ENCODE results near the gene WWC2.

Gene WWC2

DNA sequence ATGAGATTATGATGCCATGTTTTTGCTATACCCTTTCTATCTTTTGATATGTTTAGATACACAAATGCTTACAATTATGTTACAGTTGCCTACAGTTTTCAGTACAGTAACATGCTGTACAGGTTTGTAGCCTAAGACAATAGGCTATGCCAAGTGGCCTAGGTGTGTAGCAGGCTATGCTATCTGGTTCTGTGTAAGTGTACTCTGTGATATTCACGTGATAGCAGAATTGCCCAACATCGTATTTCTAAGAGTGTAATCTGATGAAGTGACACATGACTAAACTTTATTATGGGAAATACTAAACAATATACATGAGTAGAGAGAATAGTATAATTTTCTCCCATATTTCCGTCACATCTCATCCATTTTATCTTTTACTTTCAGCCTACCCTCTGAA lies 124.0 kb downstream of the WWC2 start:
- H3K27me3 ChIP-seq (ENCODE audit: insufficient read depth, insufficient read length): no peaks in the 10 kb centered on the region
- DNase-seq (ENCODE audit: low read depth, low spot score): no peak
- H3K4me3 ChIP-seq (ENCODE audit: insufficient read length, low read depth): no peak overlapping the region

DNA sequence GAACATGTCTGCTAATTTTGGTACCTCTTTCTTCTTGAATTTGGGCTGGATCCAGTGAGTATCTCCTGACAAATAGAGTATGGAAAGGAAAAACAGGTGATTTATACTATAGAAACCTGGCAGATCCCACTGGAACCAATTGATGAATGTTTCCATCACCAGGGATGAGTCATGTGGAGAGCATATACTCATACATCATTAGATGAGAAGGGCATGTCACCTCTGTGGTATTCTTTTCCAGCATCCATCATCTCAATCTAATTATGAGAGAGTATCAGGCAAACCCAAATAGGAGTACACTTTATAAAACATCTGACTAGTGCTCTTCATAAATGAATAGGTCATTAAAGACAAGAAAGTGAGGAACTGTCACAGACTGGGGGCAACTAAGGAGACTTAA lies 130.3 kb downstream of the WWC2 start:
- Histone ChIP-seq H3K9me3 (ENCODE audit: insufficient read depth, low read length) (no peaks in the 10 kb centered on the region), H3K4me3 (ENCODE audit: insufficient read length, low read depth) (no peak overlapping the region), H3K27me3 (ENCODE audit: insufficient read depth, insufficient read length) (no peaks in the 10 kb centered on the region), H3K36me3 (ENCODE audit: insufficient read depth, insufficient read length, low read length) (peaks cover 5% of the 10 kb centered on the region), H3K4me1 (ENCODE audit: insufficient read depth, insufficient read length) (no peaks in the 10 kb centered on the region), H3K9ac (ENCODE audit: insufficient read length, low read depth) (no peak overlapping the region)
- TF ChIP-seq ZNF274 (IDR thresholded peaks at IDR 0.05; ENCODE audit: low read depth, low read length) (no peak), YY1 (IDR thresholded peaks at IDR 0.05; ENCODE audit: insufficient read depth, insufficient read length) (no peak), SUZ12 (IDR thresholded peaks at IDR 0.05; ENCODE audit: extremely low read depth, insufficient read depth, insufficient read length) (no peak)
- no peak for DNase-seq (ENCODE audit: low read depth, low spot score)

More for the DNA sequence above, 124.0 kb downstream of the WWC2 start:
- H3K4me1 ChIP-seq (ENCODE audit: insufficient read depth, insufficient read length): no peaks in the 10 kb centered on the region
- H3K9me3 ChIP-seq (ENCODE audit: insufficient read depth, low read length): no peaks in the 10 kb centered on the region
- H3K9ac ChIP-seq (ENCODE audit: insufficient read length, low read depth): no peak overlapping the region
- TF ChIP-seq YY1 (IDR thresholded peaks at IDR 0.05; ENCODE audit: insufficient read depth, insufficient read length): no peak
- TF ChIP-seq ZNF274 (IDR thresholded peaks at IDR 0.05; ENCODE audit: low read depth, low read length): no peak
- no peak for TF ChIP-seq SUZ12 (IDR thresholded peaks at IDR 0.05; ENCODE audit: extremely low read depth, insufficient read depth, insufficient read length)
- H3K36me3 ChIP-seq (ENCODE audit: insufficient read depth, insufficient read length, low read length): peaks cover 10% of the 10 kb centered on the region

DNA sequence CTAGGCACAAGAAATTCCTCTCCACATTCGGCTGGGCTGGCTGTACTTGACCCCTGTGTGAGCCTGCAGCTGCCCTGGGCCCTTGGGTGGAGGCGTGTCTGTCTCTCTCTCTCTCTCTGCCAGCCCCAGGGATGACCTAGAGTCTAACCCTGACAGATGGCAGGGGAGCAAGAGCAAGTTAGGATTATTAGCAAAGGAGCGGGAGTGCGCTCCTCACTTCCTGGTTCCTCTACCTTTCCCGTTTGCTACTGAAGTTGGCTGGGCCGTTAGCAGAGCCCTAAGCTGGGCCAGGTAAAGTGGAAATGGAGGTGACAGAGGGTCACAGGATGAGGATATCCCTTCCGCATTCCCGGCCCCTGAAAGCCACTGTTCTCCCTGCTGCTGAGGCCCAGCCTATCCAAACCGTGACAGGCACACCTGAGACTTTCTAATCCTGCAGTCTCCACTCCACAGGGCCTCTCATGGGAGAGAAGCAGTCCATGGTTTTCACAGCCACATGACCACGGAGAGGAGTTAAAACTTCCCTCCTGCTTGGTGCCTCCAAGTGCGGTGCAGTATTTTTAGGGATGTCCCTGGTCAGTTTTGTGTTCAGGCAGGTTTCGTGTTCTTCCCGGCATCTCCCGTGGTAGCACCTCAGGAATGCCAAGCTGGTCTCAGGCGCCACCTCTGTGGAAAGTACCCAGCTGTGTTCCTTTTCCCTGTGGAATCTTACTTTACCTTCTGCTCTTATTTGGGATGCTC lies 141.7 kb downstream of the WWC2 start:
- Histone ChIP-seq H3K4me3 (ENCODE audit: insufficient read length, low read depth) (no peak overlapping the region), H3K27me3 (ENCODE audit: insufficient read depth, insufficient read length) (no peaks in the 10 kb centered on the region), H3K4me1 (ENCODE audit: insufficient read depth, insufficient read length) (peaks cover 5% of the 10 kb centered on the region), H3K9ac (ENCODE audit: insufficient read length, low read depth) (no peak overlapping the region), H3K36me3 (ENCODE audit: insufficient read depth, insufficient read length, low read length) (peaks cover 39% of the 10 kb centered on the region), H3K9me3 (ENCODE audit: insufficient read depth, low read length) (no peaks in the 10 kb centered on the region; the same call in 1 of the 2 replicates)
- TF ChIP-seq ZNF274 (IDR thresholded peaks at IDR 0.05; ENCODE audit: low read depth, low read length) (no peak), YY1 (IDR thresholded peaks at IDR 0.05; ENCODE audit: insufficient read depth, insufficient read length) (no peak)
- DNase-seq (ENCODE audit: low read depth, low spot score): no peak

DNA sequence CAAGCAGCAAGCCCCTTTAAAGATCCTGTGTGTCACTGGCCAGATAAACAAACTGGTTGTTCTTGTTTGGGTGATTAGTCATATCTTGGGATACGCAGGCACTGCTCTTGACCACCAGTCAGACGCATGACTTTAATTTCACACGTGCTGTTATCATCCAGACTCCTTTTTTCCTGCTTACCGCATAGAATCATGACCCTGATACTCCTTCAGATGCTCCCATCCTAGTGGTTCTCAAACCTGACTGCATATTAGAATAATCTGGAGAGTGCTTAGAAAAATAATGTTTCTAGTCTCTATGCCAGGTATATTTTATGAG lies 142.2 kb downstream of the WWC2 start:
- no peak for TF ChIP-seq SUZ12 (IDR thresholded peaks at IDR 0.05; ENCODE audit: extremely low read depth, insufficient read depth, insufficient read length)
- no peak for TF ChIP-seq ZNF274 (IDR thresholded peaks at IDR 0.05; ENCODE audit: low read depth, low read length)
- TF ChIP-seq YY1 (IDR thresholded peaks at IDR 0.05; ENCODE audit: insufficient read depth, insufficient read length): no peak
- no peak for DNase-seq (ENCODE audit: low read depth, low spot score)
- Histone ChIP-seq H3K9ac (ENCODE audit: insufficient read length, low read depth) (no peak overlapping the region), H3K36me3 (ENCODE audit: insufficient read depth, insufficient read length, low read length) (peaks cover 43% of the 10 kb centered on the region), H3K4me3 (ENCODE audit: insufficient read length, low read depth) (no peak overlapping the region), H3K9me3 (ENCODE audit: insufficient read depth, low read length) (no peaks in the 10 kb centered on the region; the same call in 1 of the 2 replicates), H3K27me3 (ENCODE audit: insufficient read depth, insufficient read length) (no peaks in the 10 kb centered on the region), H3K4me1 (ENCODE audit: insufficient read depth, insufficient read length) (peaks cover 5% of the 10 kb centered on the region)

DNA sequence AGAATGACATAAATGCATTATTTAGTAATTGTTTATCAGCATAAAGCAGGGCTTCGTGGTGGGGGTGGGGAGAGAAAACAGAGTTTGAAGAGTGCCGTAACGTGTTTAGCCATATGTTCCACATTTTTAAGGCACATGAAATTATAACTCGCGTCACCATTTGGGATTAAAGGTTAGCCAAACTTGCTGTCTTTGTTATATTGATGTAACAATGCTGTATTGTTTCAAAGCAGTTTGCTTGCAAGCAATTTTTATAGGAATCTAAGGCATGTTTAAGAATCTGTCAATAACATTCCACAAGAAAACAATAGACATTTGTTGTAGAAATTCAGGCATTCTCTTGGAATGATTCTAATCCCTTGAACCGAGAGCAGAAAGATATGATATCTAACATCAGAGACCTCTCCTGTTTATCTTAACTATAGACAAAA lies 142.7 kb downstream of the WWC2 start:
- Histone ChIP-seq H3K4me1 (ENCODE audit: insufficient read depth, insufficient read length) (peaks cover 5% of the 10 kb centered on the region), H3K36me3 (ENCODE audit: insufficient read depth, insufficient read length, low read length) (peaks cover 48% of the 10 kb centered on the region), H3K4me3 (ENCODE audit: insufficient read length, low read depth) (no peak overlapping the region), H3K9me3 (ENCODE audit: insufficient read depth, low read length) (no peaks in the 10 kb centered on the region; the same call in 1 of the 2 replicates), H3K9ac (ENCODE audit: insufficient read length, low read depth) (no peak overlapping the region), H3K27me3 (ENCODE audit: insufficient read depth, insufficient read length) (no peaks in the 10 kb centered on the region)
- no peak for DNase-seq (ENCODE audit: low read depth, low spot score)
- no peak for TF ChIP-seq ZNF274 (IDR thresholded peaks at IDR 0.05; ENCODE audit: low read depth, low read length)
- TF ChIP-seq SUZ12 (IDR thresholded peaks at IDR 0.05; ENCODE audit: extremely low read depth, insufficient read depth, insufficient read length): no peak
- no peak for TF ChIP-seq YY1 (IDR thresholded peaks at IDR 0.05; ENCODE audit: insufficient read depth, insufficient read length)

DNA sequence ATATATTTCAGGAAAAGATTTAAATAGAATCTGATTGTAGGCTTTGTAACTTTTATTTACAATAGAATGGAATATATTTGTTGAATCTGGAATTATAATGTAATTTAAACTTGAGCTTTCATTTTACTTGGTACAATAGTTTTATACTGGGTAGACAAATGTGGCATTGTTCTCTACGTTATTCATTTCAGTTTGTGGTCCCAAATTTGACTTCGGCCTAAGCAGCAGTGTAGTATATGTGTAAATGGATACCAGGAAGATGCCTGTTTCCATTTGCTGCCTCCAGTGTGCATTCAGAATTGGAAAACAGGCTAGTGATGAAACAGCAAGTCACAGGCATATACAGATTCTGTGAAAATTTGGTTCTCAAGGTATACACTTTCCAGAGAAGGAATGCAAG lies 143.2 kb downstream of the WWC2 start:
- no peaks in the 10 kb centered on the region for H3K9me3 ChIP-seq (ENCODE audit: insufficient read depth, low read length)
- no peak for DNase-seq (ENCODE audit: low read depth, low spot score)
- H3K4me3 ChIP-seq (ENCODE audit: insufficient read length, low read depth): no peak overlapping the region
- H3K4me1 ChIP-seq (ENCODE audit: insufficient read depth, insufficient read length): peaks cover 5% of the 10 kb centered on the region
- H3K9ac ChIP-seq (ENCODE audit: insufficient read length, low read depth): no peak overlapping the region
- peaks cover 48% of the 10 kb centered on the region for H3K36me3 ChIP-seq (ENCODE audit: insufficient read depth, insufficient read length, low read length)
- no peaks in the 10 kb centered on the region for H3K27me3 ChIP-seq (ENCODE audit: insufficient read depth, insufficient read length)
- no peak for TF ChIP-seq SUZ12 (IDR thresholded peaks at IDR 0.05; ENCODE audit: extremely low read depth, insufficient read depth, insufficient read length)
- TF ChIP-seq YY1 (IDR thresholded peaks at IDR 0.05; ENCODE audit: insufficient read depth, insufficient read length): no peak
- TF ChIP-seq ZNF274 (IDR thresholded peaks at IDR 0.05; ENCODE audit: low read depth, low read length): no peak

DNA sequence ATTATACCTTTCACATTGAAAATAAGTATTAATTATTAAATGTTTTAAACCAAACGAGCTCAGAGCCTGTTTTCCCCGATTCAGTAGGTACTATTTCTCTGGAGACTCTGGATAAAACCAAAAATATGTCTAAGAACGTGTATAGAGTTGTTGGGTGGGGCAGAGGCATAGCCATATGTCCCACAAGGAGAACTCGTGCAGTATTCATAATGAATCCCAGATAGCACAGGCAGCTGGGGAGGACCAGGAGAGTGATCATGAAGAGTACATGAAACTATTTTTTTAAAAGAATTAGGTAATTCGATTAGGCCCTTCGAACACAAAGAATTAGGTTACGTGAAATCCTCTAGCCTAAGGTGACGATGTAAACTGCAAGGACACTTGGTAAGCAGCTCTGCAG lies 145.0 kb downstream of the WWC2 start:
- Histone ChIP-seq H3K27me3 (ENCODE audit: insufficient read depth, insufficient read length) (no peaks in the 10 kb centered on the region), H3K4me1 (ENCODE audit: insufficient read depth, insufficient read length) (peaks cover 3% of the 10 kb centered on the region), H3K9me3 (ENCODE audit: insufficient read depth, low read length) (no peaks in the 10 kb centered on the region), H3K9ac (ENCODE audit: insufficient read length, low read depth) (no peak overlapping the region), H3K4me3 (ENCODE audit: insufficient read length, low read depth) (no peak overlapping the region), H3K36me3 (ENCODE audit: insufficient read depth, insufficient read length, low read length) (peaks cover 51% of the 10 kb centered on the region)
- no peak for DNase-seq (ENCODE audit: low read depth, low spot score)
- TF ChIP-seq YY1 (IDR thresholded peaks at IDR 0.05; ENCODE audit: insufficient read depth, insufficient read length): no peak
- no peak for TF ChIP-seq ZNF274 (IDR thresholded peaks at IDR 0.05; ENCODE audit: low read depth, low read length)
- TF ChIP-seq SUZ12 (IDR thresholded peaks at IDR 0.05; ENCODE audit: extremely low read depth, insufficient read depth, insufficient read length): no peak
